Vagina (tissue), 2 donors: ENCODE data around the gene CADM2.

Experiments
- POLR2A ChIP-seq, 2 donors: fragments of 450-650 bp; IDR thresholded peaks; one replicate each; pipeline ENCODE4 v1.6.1; 2017; ENCODE audit warnings: antibody characterized with exemption in 2 of 2, mild to moderate bottlenecking in 2 of 2, moderate library complexity in 2 of 2
- TF ChIP-seq, protein P1 (sequence below), 3 experiments: fragments of 450-650 bp in 2 of 3; fragments of 200-600 bp in 1 of 3; sonication (generic) in 1 of 3; IDR thresholded peaks; one replicate each; pipeline ENCODE4 v1.5.1; 2017 to 2019; ENCODE audit warnings: antibody characterized with exemption in 3 of 3, mild to moderate bottlenecking in 2 of 3, moderate library complexity in 2 of 3

DNA sequence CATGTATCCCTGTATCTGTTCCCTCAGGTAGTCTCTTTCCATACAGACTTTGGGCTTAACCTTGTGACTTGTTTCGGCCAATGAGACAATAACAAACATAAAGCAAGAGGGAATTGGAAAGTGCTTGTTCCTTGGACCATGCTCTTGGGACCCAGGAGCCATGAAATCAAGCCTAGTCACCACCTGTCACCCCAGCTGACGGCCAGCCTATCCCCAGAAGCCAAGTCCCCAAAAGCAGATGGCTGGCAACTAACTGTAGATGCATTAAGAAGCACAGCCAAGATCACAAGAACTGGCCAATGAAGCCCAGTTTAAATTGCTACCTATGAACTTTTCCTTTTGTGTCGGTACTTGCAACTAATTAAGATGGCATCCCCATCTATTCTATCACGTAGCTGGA lies 822.0 kb downstream of the CADM2 start:
- TF ChIP-seq, protein P1, sequence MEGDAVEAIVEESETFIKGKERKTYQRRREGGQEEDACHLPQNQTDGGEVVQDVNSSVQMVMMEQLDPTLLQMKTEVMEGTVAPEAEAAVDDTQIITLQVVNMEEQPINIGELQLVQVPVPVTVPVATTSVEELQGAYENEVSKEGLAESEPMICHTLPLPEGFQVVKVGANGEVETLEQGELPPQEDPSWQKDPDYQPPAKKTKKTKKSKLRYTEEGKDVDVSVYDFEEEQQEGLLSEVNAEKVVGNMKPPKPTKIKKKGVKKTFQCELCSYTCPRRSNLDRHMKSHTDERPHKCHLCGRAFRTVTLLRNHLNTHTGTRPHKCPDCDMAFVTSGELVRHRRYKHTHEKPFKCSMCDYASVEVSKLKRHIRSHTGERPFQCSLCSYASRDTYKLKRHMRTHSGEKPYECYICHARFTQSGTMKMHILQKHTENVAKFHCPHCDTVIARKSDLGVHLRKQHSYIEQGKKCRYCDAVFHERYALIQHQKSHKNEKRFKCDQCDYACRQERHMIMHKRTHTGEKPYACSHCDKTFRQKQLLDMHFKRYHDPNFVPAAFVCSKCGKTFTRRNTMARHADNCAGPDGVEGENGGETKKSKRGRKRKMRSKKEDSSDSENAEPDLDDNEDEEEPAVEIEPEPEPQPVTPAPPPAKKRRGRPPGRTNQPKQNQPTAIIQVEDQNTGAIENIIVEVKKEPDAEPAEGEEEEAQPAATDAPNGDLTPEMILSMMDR (IDR thresholded peaks at IDR 0.05) = no peak
- no peak for TF ChIP-seq POLR2A (IDR thresholded peaks at IDR 0.05)
